Keratinocyte (primary cell): ENCODE results near the gene SPATA20. TPM values are rescaled to one million over a fixed set of nuclear protein-coding genes. Genes with fewer than 3 reads are reported as not detected.

ENCODE experiments used
- DNase-seq: peaks from one replicate; pipeline ENCODE4 v3.0.0-alpha.2; 2011; ENCODE audit warnings: low read depth, missing footprints, low spot score
- FAIRE-seq: peaks from 2 replicates; lab custom pipeline; 2011; peaks lifted over from hg19 to GRCh38; lab: Jason Lieb, UNC
- H2AFZ ChIP-seq: 2 replicates; pipeline ENCODE4 v1.6.0; 2012; ENCODE audit warnings: low read length, control low read depth, inconsistent platforms; ENCODE audit not compliant: control insufficient read depth
- H3K27ac ChIP-seq: 2 replicates; pipeline ENCODE4 v1.5.1; 2011; ENCODE audit warnings: low read length; ENCODE audit not compliant: control insufficient read depth, insufficient read depth
- H3K27me3 ChIP-seq: 3 replicates; pipeline ENCODE4 v1.6.0; 2011; ENCODE audit warnings: low read length; ENCODE audit not compliant: control insufficient read depth, insufficient read depth; ENCODE audit errors: extremely low read depth
- H3K36me3 ChIP-seq, 2 experiments: 2 replicates in 1 of 2; 3 replicates in 1 of 2; pipeline ENCODE4 v1.5.1; 2011; ENCODE audit warnings: low read length in 2 of 2, mild to moderate bottlenecking in 1 of 2; ENCODE audit not compliant: control insufficient read depth in 2 of 2, insufficient read depth in 2 of 2; ENCODE audit errors: extremely low read depth in 1 of 2
- H3K4me1 ChIP-seq: 3 replicates; pipeline ENCODE4 v1.5.1; 2011; ENCODE audit warnings: low read length; ENCODE audit not compliant: control insufficient read depth, insufficient read depth; ENCODE audit errors: extremely low read depth
- H3K4me2 ChIP-seq: 3 replicates; pipeline ENCODE4 v1.6.0; 2011; ENCODE audit warnings: low read depth, low read length; ENCODE audit not compliant: control insufficient read depth, insufficient read depth; ENCODE audit errors: extremely low read depth
- H3K4me3 ChIP-seq, 3 experiments: fragments of 200-600 bp in 1 of 3; sonication (generic) in 1 of 3; 2 replicates in 2 of 3; 3 replicates in 1 of 3; pipeline ENCODE4 v1.5.1; 2011 to 2016; ENCODE audit warnings: low read length in 3 of 3, mild to moderate bottlenecking in 3 of 3, control low read depth in 2 of 3, inconsistent platforms in 1 of 3, low read depth in 1 of 3, mixed read lengths in 1 of 3, mixed run types in 1 of 3, moderate library complexity in 1 of 3; ENCODE audit not compliant: control insufficient read depth in 2 of 3, insufficient read depth in 2 of 3; ENCODE audit errors: extremely low read depth in 1 of 3
- H3K79me2 ChIP-seq: 2 replicates; pipeline ENCODE4 v1.6.0; 2012; ENCODE audit warnings: low read length; ENCODE audit not compliant: control insufficient read depth, insufficient read depth
- H3K9ac ChIP-seq: 3 replicates; pipeline ENCODE4 v1.6.0; 2011; ENCODE audit warnings: low read length; ENCODE audit not compliant: control insufficient read depth, insufficient read depth; ENCODE audit errors: extremely low read depth
- H3K9me1 ChIP-seq: 3 replicates; pipeline ENCODE4 v1.6.0; 2011; ENCODE audit warnings: low read length; ENCODE audit not compliant: control insufficient read depth, insufficient read depth; ENCODE audit errors: extremely low read depth
- H3K9me3 ChIP-seq: 2 replicates; pipeline ENCODE4 v1.5.1; 2012; ENCODE audit warnings: low read depth, low read length; ENCODE audit not compliant: control insufficient read depth
- H4K20me1 ChIP-seq: 3 replicates; pipeline ENCODE4 v1.6.0; 2011; ENCODE audit warnings: low read length; ENCODE audit not compliant: control insufficient read depth, insufficient read depth; ENCODE audit errors: extremely low read depth
- EZH2 ChIP-seq: IDR thresholded peaks from one replicate; pipeline ENCODE4 v1.6.1; 2012; ENCODE audit warnings: inconsistent platforms, mild to moderate bottlenecking, low read length, moderate library complexity
- dilution Hi-C: fragments of 300-500 bp; cut with MboI; formaldehyde crosslinking; loops from one replicate; pipeline ENCODE4 v1.7.0; 2020; ENCODE audit warnings: low sequenced_read_pairs; ENCODE audit not compliant: extremely low pct_ligation_motif_present
- polyA plus RNA-seq, 5 experiments: library from polyadenylated mRNA; depleted of rRNA in 3 of 5; stranded (reverse) in 3 of 5; stranded (forward) in 1 of 5; unstranded in 1 of 5; fragments of >200 nt; gene quantifications; 1 replicate in 1 of 5; 2 replicates in 3 of 5; 3 replicates in 1 of 5; pipeline versions ENCODE4 v1.2.1 to v1.2.3, GENCODE V29; 2011 to 2012; ENCODE audit warnings: missing spikeins in 2 of 5, low read depth in 1 of 5, low replicate concordance in 1 of 5
- TF ChIP-seq, protein P1 (sequence below), 3 experiments: IDR thresholded peaks in 1 of 3; conservative IDR thresholded peaks in 1 of 3; optimal IDR thresholded peaks in 1 of 3; 2 replicates in 2 of 3; 3 replicates in 1 of 3; pipeline versions ENCODE3 to v1.5.1; 2011; ENCODE audit warnings: low read length in 3 of 3, mild to moderate bottlenecking in 3 of 3, moderate library complexity in 2 of 3, control low read depth in 1 of 3, inconsistent platforms in 1 of 3; ENCODE audit not compliant: insufficient read depth in 2 of 3; ENCODE audit errors: extremely low read depth in 1 of 3

Gene SPATA20
- polyA plus RNA-seq, 1 donor (not counting 4 experiments of a cell fraction or from before 2014, with no cell fraction given) = 17.2 TPM

DNA sequence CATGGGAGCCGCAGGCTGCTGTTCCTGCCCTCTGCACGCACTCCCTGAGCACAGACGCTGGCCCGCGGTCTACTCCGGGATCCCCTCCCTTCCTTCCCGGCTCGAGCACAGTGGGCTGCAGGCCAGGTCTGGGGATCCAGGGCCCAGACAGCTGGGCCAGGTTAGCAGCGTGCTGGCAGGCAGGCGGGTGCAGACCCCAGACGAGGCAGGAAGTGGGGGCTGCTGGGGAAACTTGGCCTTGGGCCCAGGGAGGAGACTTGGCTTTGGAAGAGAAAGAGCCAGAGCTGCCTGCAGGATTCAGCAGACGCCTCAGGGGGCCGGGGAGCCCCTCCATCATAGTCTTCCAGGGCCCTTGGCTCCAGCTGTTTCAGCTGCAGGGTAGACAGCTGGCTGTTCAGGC, 57.5 kb downstream of the SPATA20 start:
- no peak for DNase-seq
- no peak for FAIRE-seq
- Histone ChIP-seq H4K20me1 (peaks cover 2% of the 10 kb centered on the region), H3K79me2 (no peaks in the 10 kb centered on the region), H3K9me3 (no peaks in the 10 kb centered on the region), H3K9me1 (no peaks in the 10 kb centered on the region), H3K27ac (no peak overlapping the region), H3K27me3 (peaks cover 62% of the 10 kb centered on the region), H3K9ac (no peak overlapping the region), H3K4me1 (peaks cover 2% of the 10 kb centered on the region), H3K36me3 (no peaks in the 10 kb centered on the region), H3K4me3 (no peak overlapping the region), H2AFZ (no peak overlapping the region), H3K4me2 (no peak overlapping the region)
- dilution Hi-C loops = no loop called here
- TF ChIP-seq, protein P1, sequence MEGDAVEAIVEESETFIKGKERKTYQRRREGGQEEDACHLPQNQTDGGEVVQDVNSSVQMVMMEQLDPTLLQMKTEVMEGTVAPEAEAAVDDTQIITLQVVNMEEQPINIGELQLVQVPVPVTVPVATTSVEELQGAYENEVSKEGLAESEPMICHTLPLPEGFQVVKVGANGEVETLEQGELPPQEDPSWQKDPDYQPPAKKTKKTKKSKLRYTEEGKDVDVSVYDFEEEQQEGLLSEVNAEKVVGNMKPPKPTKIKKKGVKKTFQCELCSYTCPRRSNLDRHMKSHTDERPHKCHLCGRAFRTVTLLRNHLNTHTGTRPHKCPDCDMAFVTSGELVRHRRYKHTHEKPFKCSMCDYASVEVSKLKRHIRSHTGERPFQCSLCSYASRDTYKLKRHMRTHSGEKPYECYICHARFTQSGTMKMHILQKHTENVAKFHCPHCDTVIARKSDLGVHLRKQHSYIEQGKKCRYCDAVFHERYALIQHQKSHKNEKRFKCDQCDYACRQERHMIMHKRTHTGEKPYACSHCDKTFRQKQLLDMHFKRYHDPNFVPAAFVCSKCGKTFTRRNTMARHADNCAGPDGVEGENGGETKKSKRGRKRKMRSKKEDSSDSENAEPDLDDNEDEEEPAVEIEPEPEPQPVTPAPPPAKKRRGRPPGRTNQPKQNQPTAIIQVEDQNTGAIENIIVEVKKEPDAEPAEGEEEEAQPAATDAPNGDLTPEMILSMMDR (optimal IDR thresholded peaks at IDR 0.05 in 1 of 3, IDR thresholded peaks at IDR 0.05 in 1 of 3, conservative IDR thresholded peaks at IDR 0.05 in 1 of 3; ENCODE audit: extremely low read depth in 1 of 3, insufficient read depth in 2 of 3, low read length in 3 of 3) = no peak
- no peak for TF ChIP-seq EZH2

DNA sequence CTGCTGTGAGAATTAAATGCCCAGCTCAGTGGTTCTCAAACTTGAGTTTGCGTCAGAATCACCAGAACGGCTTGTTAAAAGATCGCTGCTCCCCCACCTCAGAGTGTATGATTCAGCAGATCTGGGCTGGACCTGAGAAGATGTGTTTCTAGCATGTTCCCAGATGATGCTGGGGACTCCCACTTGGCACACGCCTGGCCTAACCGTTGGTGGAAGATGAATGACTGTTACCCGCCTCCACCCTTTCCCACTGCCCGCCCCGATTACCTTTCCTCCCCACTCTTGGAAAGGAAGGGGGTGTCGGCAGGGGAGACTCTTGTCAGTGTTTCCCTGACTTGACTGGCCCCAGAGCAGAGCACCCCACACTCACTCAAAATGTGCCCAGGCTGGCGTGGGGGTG, 58.5 kb downstream of the SPATA20 start:
- no peak for FAIRE-seq
- peaks cover 63% of the 10 kb centered on the region for H3K27me3 ChIP-seq

More for the DNA sequence above, 58.5 kb downstream of the SPATA20 start:
- dilution Hi-C loops = no loop called here
- H3K9me3 ChIP-seq = no peaks in the 10 kb centered on the region
- peaks cover 2% of the 10 kb centered on the region for H4K20me1 ChIP-seq
- H2AFZ ChIP-seq = no peak overlapping the region
- H3K4me3 ChIP-seq = no peak overlapping the region
- no peak overlapping the region for H3K27ac ChIP-seq
- peaks cover 2% of the 10 kb centered on the region for H3K4me1 ChIP-seq
- TF ChIP-seq, protein P1 (optimal IDR thresholded peaks at IDR 0.05 in 1 of 3, IDR thresholded peaks at IDR 0.05 in 1 of 3, conservative IDR thresholded peaks at IDR 0.05 in 1 of 3; ENCODE audit: extremely low read depth in 1 of 3, insufficient read depth in 2 of 3, low read length in 3 of 3) = no peak
- TF ChIP-seq EZH2 = no peak
- no peak overlapping the region for H3K9ac ChIP-seq
- H3K4me2 ChIP-seq = no peak overlapping the region
- no peaks in the 10 kb centered on the region for H3K79me2 ChIP-seq
- no peak for DNase-seq
- H3K9me1 ChIP-seq = no peaks in the 10 kb centered on the region
- no peaks in the 10 kb centered on the region for H3K36me3 ChIP-seq

Other genes with a start within 250 kb of the SPATA20 start
- gene XYLT2, start 201.0 kb upstream of the SPATA20 start, polyA plus RNA-seq = 15.3 to 28.3 TPM (median 18.3 TPM) in 3 replicates
- 106 to 130 TPM (median 123 TPM) in 3 replicates for gene MRPL27, start 174.0 kb upstream of the SPATA20 start, polyA plus RNA-seq
- gene EME1, start 173.9 kb upstream of the SPATA20 start, polyA plus RNA-seq = 1.6 to 5.6 TPM (median 4.7 TPM) in 3 replicates
- 90.4 to 162 TPM (median 152 TPM) in 3 replicates for gene LRRC59, start 149.7 kb upstream of the SPATA20 start, polyA plus RNA-seq
- 57.6 to 102 TPM (median 71.9 TPM) in 3 replicates for gene ACSF2, start 121.0 kb upstream of the SPATA20 start, polyA plus RNA-seq
- not detected in 3 replicates for gene CHAD, start 78.3 kb upstream of the SPATA20 start, polyA plus RNA-seq
- 25.5 to 28.5 TPM (median 28.2 TPM) in 3 replicates for gene RSAD1, start 68.3 kb upstream of the SPATA20 start, polyA plus RNA-seq
- gene MYCBPAP, start 38.7 kb upstream of the SPATA20 start, polyA plus RNA-seq = 5.1 to 9.5 TPM (median 9.0 TPM) in 3 replicates
- 50.7 to 155 TPM (median 66.7 TPM) in 3 replicates for gene EPN3, start 14.4 kb upstream of the SPATA20 start, polyA plus RNA-seq
- gene CACNA1G, start 13.5 kb downstream of the SPATA20 start, polyA plus RNA-seq = 0.06 to 0.09 TPM (median 0.07 TPM) in 3 replicates
- gene ABCC3, start 87.7 kb downstream of the SPATA20 start, polyA plus RNA-seq = 39.6 to 61.6 TPM (median 41.7 TPM) in 3 replicates
- gene ANKRD40, start 160.7 kb downstream of the SPATA20 start, polyA plus RNA-seq = 19.3 to 39.8 TPM (median 32.7 TPM) in 3 replicates
- gene LUC7L3, start 172.4 kb downstream of the SPATA20 start, polyA plus RNA-seq = 47.8 to 92.4 TPM (median 53.3 TPM) in 3 replicates
- gene ANKRD40CL, start 220.3 kb downstream of the SPATA20 start, polyA plus RNA-seq = not detected in 3 replicates